Sigmoid colon (tissue), 7 donors: ENCODE results near the gene CEP170B. TPM values are rescaled to one million over a fixed set of nuclear protein-coding genes. Genes with fewer than 3 reads are reported as not detected.
"Not testable (repeated sequence)": the region's sequence is repeated elsewhere in the genome, so short reads cannot be mapped to it uniquely, and the experiment has no call there.

ENCODE experiments used
- DNase-seq: peaks from one replicate; pipeline ENCODE4 v3.0.0-alpha.2; 2019
- H3K27ac ChIP-seq, 4 donors: fragments of 200-600 bp; sonication (generic); one replicate each; pipeline ENCODE4 v1.5.1; 2016 to 2019; ENCODE audit warnings: mild to moderate bottlenecking in 1 of 4
- H3K27me3 ChIP-seq, 3 donors: fragments of 200-600 bp; sonication (generic); one replicate each; pipeline ENCODE4 v1.5.1; 2019; ENCODE audit warnings: mild to moderate bottlenecking in 1 of 3
- H3K36me3 ChIP-seq, 4 donors: fragments of 200-600 bp; sonication (generic); one replicate each; pipeline ENCODE4 v1.5.1; 2016 to 2019
- H3K4me1 ChIP-seq, 4 donors: fragments of 200-600 bp; sonication (generic); one replicate each; pipeline ENCODE4 v1.5.1; 2017 to 2019
- H3K4me3 ChIP-seq, 4 donors: fragments of 200-600 bp; sonication (generic); one replicate each; pipeline ENCODE4 v1.5.1; 2017 to 2019; ENCODE audit warnings: mild to moderate bottlenecking in 2 of 4, moderate library complexity in 1 of 4
- H3K9me3 ChIP-seq, 4 donors: fragments of 200-600 bp in 3 of 4; sonication (generic) in 3 of 4; one replicate each; pipeline versions ENCODE4 v1.5.1 to v1.6.1; 2013 to 2019
- EP300 ChIP-seq, 4 donors: sonication (generic); formaldehyde crosslinking; IDR thresholded peaks; one replicate each; pipeline ENCODE4 v1.6.1; 2017; ENCODE audit warnings: antibody characterized with exemption in 4 of 4
- POLR2A ChIP-seq, 2 donors: fragments of 450-650 bp; IDR thresholded peaks; one replicate each; pipeline ENCODE4 v1.6.1; 2016; ENCODE audit warnings: antibody characterized with exemption in 2 of 2, mild to moderate bottlenecking in 2 of 2, moderate library complexity in 2 of 2
- POLR2AphosphoS5 ChIP-seq, 4 donors: sonication (generic); formaldehyde crosslinking; IDR thresholded peaks; one replicate each; pipeline ENCODE4 v1.6.1; 2017; ENCODE audit warnings: antibody characterized with exemption in 4 of 4
- WGBS, 2 donors: extraction: QIAGEN DNeasy Blood & Tissue Kit; methylation state at CpG; one replicate each; pipeline ENCODE4 v1.1.7; 2013; 5-methylcytosine and 5-hydroxymethylcytosine counted together
- intact Hi-C: fragments of 100-400 bp; cut with DNase I; formaldehyde crosslinking; loops from one replicate; pipeline ENCODE4 v1.15.1; 2023
- polyA plus RNA-seq, 3 donors: library from polyadenylated mRNA; stranded (reverse); fragments of 200-250 nt; gene quantifications; one replicate each; pipeline ENCODE4 v1.2.3, GENCODE V29; 2013
- total RNA-seq, 4 donors: library from RNA; depleted of rRNA; stranded (reverse); fragments of >200 nt; gene quantifications; one replicate each; pipeline ENCODE4 v1.1.0, GENCODE V29; 2016
- TF ChIP-seq, protein P1 (sequence below), 4 experiments: fragments of 450-650 bp in 3 of 4; fragments of 200-600 bp in 1 of 4; IDR thresholded peaks; one replicate each; pipeline ENCODE4 v1.5.1; 2016 to 2019; ENCODE audit warnings: antibody characterized with exemption in 4 of 4, mild to moderate bottlenecking in 3 of 4, moderate library complexity in 2 of 4
- donor health status: healthy with polysubstance abuse.
- donor health status: Bipolar disorder and iron deficiency.
- donor health status: healthy.

CEP170B gene
- total and polyA plus RNA-seq, 7 donors, result 5.4 to 60.0 (median 14.9) TPM

DNA sequence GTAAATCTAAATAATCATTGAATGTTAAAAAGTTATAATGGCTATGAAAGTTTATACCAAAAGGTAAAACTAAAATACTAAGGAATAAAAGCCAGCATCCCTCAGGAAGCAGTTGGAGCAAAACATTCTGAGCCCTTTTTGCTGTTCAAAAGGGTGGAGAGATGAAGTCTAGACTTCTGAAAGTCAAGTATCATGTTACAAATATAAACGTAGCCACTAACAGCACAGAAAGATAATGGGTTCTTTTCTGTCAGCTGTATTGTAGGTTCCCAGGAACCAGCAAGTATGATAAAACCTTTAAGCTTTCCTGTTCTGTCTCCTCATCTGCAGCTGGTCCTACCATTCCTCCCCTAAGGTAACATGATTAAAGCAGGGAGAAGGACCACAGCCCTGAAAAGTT is 43.2 kb downstream of the CEP170B start:
- WGBS, 2 donors, result 17 to 23% methylated on average over 1 of the region's 1 CpG
- Histone ChIP-seq H3K9me3 (peaks cover 0 to 8% (median 2%) of the 10 kb centered on the region in 4 donors), H3K36me3 (no peaks in the 10 kb centered on the region), H3K4me1 (no peaks in the 10 kb centered on the region), H3K27me3 (peaks cover 0 to 8% (median 0%) of the 10 kb centered on the region in 3 donors), H3K27ac (no peak overlapping the region), H3K4me3 (no peak overlapping the region)
- intact Hi-C loops, result no loop called here
- TF ChIP-seq POLR2A (IDR thresholded peaks at IDR 0.05), result no peak
- TF ChIP-seq POLR2AphosphoS5 (IDR thresholded peaks at IDR 0.05), result no peak
- no peak for TF ChIP-seq EP300 (IDR thresholded peaks at IDR 0.05)
- DNase-seq, result no peak

DNA sequence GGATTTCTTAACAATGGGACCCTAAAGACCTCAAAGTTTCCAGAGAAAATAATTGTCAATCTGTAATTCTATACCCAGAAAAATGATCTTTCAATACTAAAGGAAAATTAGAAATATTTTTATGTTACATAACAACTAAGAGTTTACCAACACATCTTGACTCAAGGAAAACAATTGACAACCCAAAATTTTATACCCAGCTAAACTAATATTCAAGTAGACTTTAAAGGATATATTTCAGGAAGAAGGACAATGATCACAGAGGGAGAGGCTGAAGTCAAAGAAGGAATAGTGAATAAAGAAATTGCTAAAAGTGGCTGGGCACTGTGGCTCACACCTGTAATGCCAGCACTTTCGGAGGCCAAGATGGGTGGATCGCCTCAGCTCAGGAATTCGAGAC is 47.0 kb downstream of the CEP170B start:
- Histone ChIP-seq H3K4me3 (no peak overlapping the region), H3K36me3 (no peaks in the 10 kb centered on the region), H3K4me1 (no peaks in the 10 kb centered on the region), H3K9me3 (peaks cover 0 to 8% (median 2%) of the 10 kb centered on the region in 4 donors), H3K27me3 (no peaks in the 10 kb centered on the region), H3K27ac (no peak overlapping the region)
- no peak for TF ChIP-seq POLR2AphosphoS5 (IDR thresholded peaks at IDR 0.05)
- no peak for TF ChIP-seq EP300 (IDR thresholded peaks at IDR 0.05)
- no peak for TF ChIP-seq POLR2A (IDR thresholded peaks at IDR 0.05)
- TF ChIP-seq, protein P1, sequence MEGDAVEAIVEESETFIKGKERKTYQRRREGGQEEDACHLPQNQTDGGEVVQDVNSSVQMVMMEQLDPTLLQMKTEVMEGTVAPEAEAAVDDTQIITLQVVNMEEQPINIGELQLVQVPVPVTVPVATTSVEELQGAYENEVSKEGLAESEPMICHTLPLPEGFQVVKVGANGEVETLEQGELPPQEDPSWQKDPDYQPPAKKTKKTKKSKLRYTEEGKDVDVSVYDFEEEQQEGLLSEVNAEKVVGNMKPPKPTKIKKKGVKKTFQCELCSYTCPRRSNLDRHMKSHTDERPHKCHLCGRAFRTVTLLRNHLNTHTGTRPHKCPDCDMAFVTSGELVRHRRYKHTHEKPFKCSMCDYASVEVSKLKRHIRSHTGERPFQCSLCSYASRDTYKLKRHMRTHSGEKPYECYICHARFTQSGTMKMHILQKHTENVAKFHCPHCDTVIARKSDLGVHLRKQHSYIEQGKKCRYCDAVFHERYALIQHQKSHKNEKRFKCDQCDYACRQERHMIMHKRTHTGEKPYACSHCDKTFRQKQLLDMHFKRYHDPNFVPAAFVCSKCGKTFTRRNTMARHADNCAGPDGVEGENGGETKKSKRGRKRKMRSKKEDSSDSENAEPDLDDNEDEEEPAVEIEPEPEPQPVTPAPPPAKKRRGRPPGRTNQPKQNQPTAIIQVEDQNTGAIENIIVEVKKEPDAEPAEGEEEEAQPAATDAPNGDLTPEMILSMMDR (IDR thresholded peaks at IDR 0.05), result no peak
- intact Hi-C loops, result no loop called here
- DNase-seq, result no peak
- WGBS, 2 donors, result 75 to 89% methylated on average over 3 of the region's 3 CpGs

DNA sequence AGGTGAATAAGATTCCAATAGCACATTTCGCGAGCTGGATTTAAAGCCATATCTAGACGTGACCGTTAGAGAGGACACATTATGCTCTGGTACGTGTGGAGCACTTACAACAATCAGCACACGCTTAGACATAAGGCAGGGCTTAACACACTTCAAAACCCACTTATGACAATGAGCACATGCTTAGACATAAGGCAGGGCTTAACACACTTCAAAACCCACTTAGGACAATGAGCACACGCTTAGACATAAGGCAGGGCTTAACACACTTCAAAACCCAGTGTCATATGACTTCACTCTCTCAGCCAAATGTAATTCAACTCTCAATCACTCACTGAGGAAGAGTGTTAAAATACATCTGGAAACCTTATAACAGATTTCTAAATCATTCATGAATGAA is 48.4 kb downstream of the CEP170B start:
- intact Hi-C loops, result no loop called here
- Histone ChIP-seq H3K27me3 (no peaks in the 10 kb centered on the region), H3K36me3 (no peaks in the 10 kb centered on the region), H3K4me3 (no peak overlapping the region), H3K4me1 (no peaks in the 10 kb centered on the region), H3K27ac (no peak overlapping the region), H3K9me3 (peaks cover 0 to 8% (median 2%) of the 10 kb centered on the region in 4 donors)
- WGBS, 2 donors, result 87 to 91% methylated on average over 7 of the region's 7 CpGs
- no peak for DNase-seq
- TF ChIP-seq, protein P1 (IDR thresholded peaks at IDR 0.05), result no peak
- TF ChIP-seq POLR2A (IDR thresholded peaks at IDR 0.05) (no peak), EP300 (IDR thresholded peaks at IDR 0.05) (no peak), POLR2AphosphoS5 (IDR thresholded peaks at IDR 0.05) (no peak)

DNA sequence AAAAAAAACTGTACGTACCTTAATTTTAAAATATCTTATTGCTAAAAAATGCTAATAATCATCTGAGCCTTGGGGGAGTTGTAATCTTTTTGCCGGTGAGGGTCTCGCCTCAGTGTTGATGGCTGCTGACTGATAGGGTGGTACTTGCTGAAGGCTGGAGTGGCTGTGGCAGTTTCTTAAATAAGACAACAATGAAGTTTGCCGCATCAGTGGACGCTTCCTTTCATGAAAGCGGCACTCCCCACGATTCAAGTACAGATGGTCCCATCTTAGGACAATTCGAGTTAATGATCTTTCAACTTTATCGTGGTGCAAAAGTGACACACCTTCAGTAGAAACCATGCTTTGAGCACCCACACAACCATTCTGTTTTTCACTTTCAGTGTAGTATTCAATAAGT is 52.0 kb downstream of the CEP170B start:
- no peak overlapping the region for H3K4me3 ChIP-seq
- H3K9me3 ChIP-seq, result peaks cover 0 to 4% (median 2%) of the 10 kb centered on the region in 4 donors
- WGBS, 2 donors, result 66 to 84% methylated on average over 9 of the region's 9 CpGs
- no peaks in the 10 kb centered on the region for H3K36me3 ChIP-seq
- no peak overlapping the region for H3K27ac ChIP-seq
- TF ChIP-seq EP300 (IDR thresholded peaks at IDR 0.05) (no peak), POLR2AphosphoS5 (IDR thresholded peaks at IDR 0.05) (no peak), POLR2A (IDR thresholded peaks at IDR 0.05) (no peak)
- TF ChIP-seq, protein P1 (IDR thresholded peaks at IDR 0.05), result no peak
- no peak for DNase-seq
- intact Hi-C loops, result no loop called here
- H3K27me3 ChIP-seq, result no peaks in the 10 kb centered on the region
- no peaks in the 10 kb centered on the region for H3K4me1 ChIP-seq

DNA sequence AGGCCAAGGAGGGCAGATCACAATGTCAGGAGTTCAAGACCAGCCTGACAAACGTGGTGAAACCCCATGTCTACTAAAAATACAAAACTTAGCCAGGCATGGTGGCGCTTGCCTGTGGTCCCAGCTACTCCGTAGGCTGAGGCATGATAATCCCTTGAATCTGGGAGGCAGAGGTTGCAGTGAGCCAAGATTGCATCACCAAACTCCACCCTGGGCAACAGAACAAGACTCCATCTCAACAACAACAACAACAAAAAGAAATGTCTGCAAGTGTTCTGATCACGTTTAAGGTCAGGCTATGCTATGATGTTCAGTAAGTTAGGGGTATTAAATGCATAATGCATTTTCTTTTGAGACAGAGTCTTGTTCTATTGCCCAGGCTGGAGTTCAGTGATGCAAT is 52.9 kb downstream of the CEP170B start:
- Histone ChIP-seq H3K27ac (no peak overlapping the region), H3K9me3 (no peaks in the 10 kb centered on the region), H3K4me1 (no peaks in the 10 kb centered on the region), H3K4me3 (no peak overlapping the region), H3K27me3 (no peaks in the 10 kb centered on the region), H3K36me3 (no peaks in the 10 kb centered on the region)
- intact Hi-C loops, result no loop called here
- no peak for TF ChIP-seq EP300 (IDR thresholded peaks at IDR 0.05)
- TF ChIP-seq POLR2A (IDR thresholded peaks at IDR 0.05), result no peak
- TF ChIP-seq POLR2AphosphoS5 (IDR thresholded peaks at IDR 0.05), result no peak
- TF ChIP-seq, protein P1 (IDR thresholded peaks at IDR 0.05), result no peak
- no peak for DNase-seq
- 76 to 82% methylated on average over 4 of the region's 4 CpGs for WGBS, 2 donors

DNA sequence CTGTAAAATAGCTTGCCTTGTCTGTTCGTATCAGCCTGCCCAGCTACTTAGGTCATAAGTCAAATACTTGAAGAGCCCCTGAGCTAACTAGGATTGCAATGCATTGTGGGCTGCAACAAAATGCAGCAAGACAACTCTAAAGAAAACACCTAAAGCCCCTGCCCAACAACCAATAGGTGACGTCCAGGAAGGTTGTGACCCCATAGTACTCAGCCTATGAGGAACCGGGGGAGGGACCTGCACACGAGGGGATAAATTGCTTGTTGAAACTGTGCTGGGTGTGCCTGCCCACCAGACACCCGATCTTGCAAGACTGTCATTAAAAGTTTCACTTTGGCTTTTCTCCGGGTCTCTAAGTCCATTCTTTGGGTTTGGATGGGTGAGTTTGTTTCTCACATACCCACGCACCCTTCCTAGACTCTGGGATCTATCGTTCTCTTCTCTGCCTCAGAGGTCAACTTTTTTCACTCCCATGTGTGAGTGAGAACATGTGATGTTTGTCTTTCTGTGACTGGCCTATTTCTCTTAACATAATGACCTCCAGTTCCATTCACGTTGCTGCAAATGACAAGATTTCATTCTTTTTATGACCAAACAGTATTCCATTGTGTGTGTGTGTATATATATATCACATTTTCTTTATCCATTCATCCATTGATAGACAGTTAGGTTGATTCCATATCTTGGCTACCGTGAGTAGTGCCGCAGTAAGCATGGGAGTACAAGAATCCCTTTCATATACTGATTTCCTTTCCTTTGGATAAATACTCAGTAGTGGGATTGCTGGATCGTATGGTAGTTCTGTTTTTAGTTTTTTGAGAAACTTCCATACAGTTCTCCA is 54.3 kb downstream of the CEP170B start:
- DNase-seq, H3K27me3 ChIP-seq, H3K27ac ChIP-seq, H3K4me3 ChIP-seq, H3K4me1 ChIP-seq, H3K9me3 ChIP-seq, H3K36me3 ChIP-seq, intact Hi-C loops: not testable (repeated sequence)
- 60 to 68% methylated on average over 12 of the region's 12 CpGs for WGBS, 2 donors
